PC-9 (cell line): ENCODE measurements around the gene AQP12A.

ENCODE experiments used
- EZH2 ChIP-seq: fragments of 200-600 bp; sonication (generic); IDR thresholded peaks from 2 replicates; pipeline ENCODE4 v1.8.0; 2017; ENCODE audit warnings: antibody characterized with exemption, low read depth
- TF ChIP-seq, protein P1 (sequence below): fragments of 200-600 bp; sonication (generic); conservative IDR thresholded peaks from 2 replicates; pipeline ENCODE4 v1.6.1; 2017; ENCODE audit warnings: mixed run types, antibody characterized with exemption, mild to moderate bottlenecking, moderate library complexity

DNA sequence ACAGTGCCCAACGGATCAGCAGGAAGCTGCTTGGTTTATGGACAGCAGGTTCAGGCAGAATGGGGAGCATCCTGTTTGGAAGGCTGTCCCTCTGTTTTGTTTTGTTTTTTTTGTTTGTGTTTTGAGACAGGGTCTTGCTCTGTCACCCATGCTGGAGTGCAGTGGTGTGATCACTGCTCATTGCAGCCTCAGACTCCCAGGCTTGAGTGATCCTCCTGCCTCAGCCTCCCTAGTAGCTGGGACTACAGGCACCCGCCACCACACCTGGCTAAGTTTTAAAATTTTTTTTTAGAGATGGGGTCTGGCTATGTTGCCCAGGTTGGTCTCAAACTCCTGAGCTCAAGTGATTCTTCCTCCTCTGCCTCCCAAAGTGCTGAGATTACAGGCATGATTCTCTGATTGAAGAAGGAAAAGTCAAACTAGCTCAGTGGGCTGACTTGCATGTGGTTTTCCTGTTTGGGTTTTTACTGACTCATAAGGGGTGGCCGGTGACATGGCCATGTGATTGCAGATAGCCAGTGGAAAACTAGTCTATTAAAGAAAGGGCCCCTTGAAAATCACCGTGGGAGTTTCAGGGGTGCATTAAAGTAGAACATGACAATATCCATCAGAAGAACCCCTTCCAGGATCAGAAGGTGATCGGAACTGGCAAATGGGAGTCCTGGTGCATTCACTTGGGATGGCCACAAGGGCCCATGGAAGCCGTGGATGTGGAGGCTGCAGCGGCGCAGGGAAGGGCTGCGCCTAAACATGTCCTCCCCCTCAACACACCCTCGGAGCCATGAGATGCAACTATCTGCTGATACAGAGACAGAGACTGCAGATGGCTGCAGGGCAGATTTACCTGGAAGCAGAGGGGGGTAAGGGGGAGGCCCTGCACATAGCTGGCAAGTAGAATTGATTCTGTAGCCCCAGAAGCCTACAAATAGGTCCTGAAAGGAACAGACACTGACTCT lies 35.5 kb upstream of the AQP12A start:
- TF ChIP-seq, protein P1, sequence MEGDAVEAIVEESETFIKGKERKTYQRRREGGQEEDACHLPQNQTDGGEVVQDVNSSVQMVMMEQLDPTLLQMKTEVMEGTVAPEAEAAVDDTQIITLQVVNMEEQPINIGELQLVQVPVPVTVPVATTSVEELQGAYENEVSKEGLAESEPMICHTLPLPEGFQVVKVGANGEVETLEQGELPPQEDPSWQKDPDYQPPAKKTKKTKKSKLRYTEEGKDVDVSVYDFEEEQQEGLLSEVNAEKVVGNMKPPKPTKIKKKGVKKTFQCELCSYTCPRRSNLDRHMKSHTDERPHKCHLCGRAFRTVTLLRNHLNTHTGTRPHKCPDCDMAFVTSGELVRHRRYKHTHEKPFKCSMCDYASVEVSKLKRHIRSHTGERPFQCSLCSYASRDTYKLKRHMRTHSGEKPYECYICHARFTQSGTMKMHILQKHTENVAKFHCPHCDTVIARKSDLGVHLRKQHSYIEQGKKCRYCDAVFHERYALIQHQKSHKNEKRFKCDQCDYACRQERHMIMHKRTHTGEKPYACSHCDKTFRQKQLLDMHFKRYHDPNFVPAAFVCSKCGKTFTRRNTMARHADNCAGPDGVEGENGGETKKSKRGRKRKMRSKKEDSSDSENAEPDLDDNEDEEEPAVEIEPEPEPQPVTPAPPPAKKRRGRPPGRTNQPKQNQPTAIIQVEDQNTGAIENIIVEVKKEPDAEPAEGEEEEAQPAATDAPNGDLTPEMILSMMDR: no peak
- no peak for TF ChIP-seq EZH2
